ENCODE measurements around the gene TMEM259. TPM values are rescaled to one million over a fixed set of nuclear protein-coding genes. Genes with fewer than 3 reads are reported as not detected.

Gene TMEM259
- total RNA-seq, 3 donors from 2014 or later: 112 to 156 (median 153) TPM

GRCh38 chr19:973726-974563 lies 47.0 kb downstream of the TMEM259 start:
- H3K9me3 ChIP-seq: peaks cover 6% of the 10 kb centered on the region in 2 donors
- no peak overlapping the region for H3K27ac ChIP-seq
- H3K4me3 ChIP-seq: no peak overlapping the region
- DNase-seq (ENCODE audit: low spot score in 2 of 2): no peak
- H3K27me3 ChIP-seq: no peaks in the 10 kb centered on the region
- peaks cover 3% of the 10 kb centered on the region for H3K36me3 ChIP-seq
- intact Hi-C loops (cut with DNase I; ENCODE audit: low total_unique reads): no loop called here
- TF ChIP-seq CTCF (IDR thresholded peaks at IDR 0.05) (no peak), POLR2A (IDR thresholded peaks at IDR 0.05) (no peak), POLR2AphosphoS5 (IDR thresholded peaks at IDR 0.05) (no peak)
- H3K4me1 ChIP-seq: no peaks in the 10 kb centered on the region

- Histone ChIP-seq H3K36me3 (peaks cover 3% of the 10 kb centered on the region), H3K27me3 (no peaks in the 10 kb centered on the region), H3K9me3 (peaks cover 6% of the 10 kb centered on the region in 2 donors), H3K4me1 (no peaks in the 10 kb centered on the region), H3K27ac (no peak overlapping the region), H3K4me3 (no peak overlapping the region)
- DNase-seq (ENCODE audit: low spot score in 2 of 2): no peak
- intact Hi-C loops (cut with DNase I; ENCODE audit: low total_unique reads): no loop called here
- TF ChIP-seq CTCF (IDR thresholded peaks at IDR 0.05): no peak
- TF ChIP-seq POLR2AphosphoS5 (IDR thresholded peaks at IDR 0.05): no peak
- no peak for TF ChIP-seq POLR2A (IDR thresholded peaks at IDR 0.05)
These were observed 48.6 kb downstream of the TMEM259 start for GRCh38 chr19:972281-972680.

GRCh38 chr19:971795-972194 lies 49.1 kb downstream of the TMEM259 start:
- no peak for DNase-seq (ENCODE audit: low spot score in 2 of 2)
- no peak overlapping the region for H3K27ac ChIP-seq
- TF ChIP-seq POLR2A (IDR thresholded peaks at IDR 0.05) (no peak), POLR2AphosphoS5 (IDR thresholded peaks at IDR 0.05) (no peak), CTCF (IDR thresholded peaks at IDR 0.05) (no peak)
- intact Hi-C loops (cut with DNase I; ENCODE audit: low total_unique reads): no loop called here
- H3K27me3 ChIP-seq: no peaks in the 10 kb centered on the region
- no peaks in the 10 kb centered on the region for H3K4me1 ChIP-seq
- H3K9me3 ChIP-seq: peaks cover 6% of the 10 kb centered on the region in 2 donors
- H3K36me3 ChIP-seq: peaks cover 3% of the 10 kb centered on the region
- no peak overlapping the region for H3K4me3 ChIP-seq

- DNase-seq (ENCODE audit: low spot score in 2 of 2): no peak
- TF ChIP-seq POLR2AphosphoS5 (IDR thresholded peaks at IDR 0.05) (no peak), CTCF (IDR thresholded peaks at IDR 0.05) (peak in 2 of 3 donors; percentile 27 to 45), POLR2A (IDR thresholded peaks at IDR 0.05) (no peak)
- H3K4me1 ChIP-seq: no peaks in the 10 kb centered on the region
- no peak overlapping the region for H3K4me3 ChIP-seq
- H3K36me3 ChIP-seq: peaks cover 3% of the 10 kb centered on the region
- H3K9me3 ChIP-seq: peaks cover 6% of the 10 kb centered on the region in 2 donors
- no peak overlapping the region for H3K27ac ChIP-seq
- no peaks in the 10 kb centered on the region for H3K27me3 ChIP-seq
- intact Hi-C loops (cut with DNase I; ENCODE audit: low total_unique reads): no loop called here
These were observed 50.2 kb downstream of the TMEM259 start for GRCh38 chr19:970695-971094.

- H3K4me3 ChIP-seq: no peak overlapping the region
- H3K36me3 ChIP-seq: no peaks in the 10 kb centered on the region
- peaks cover 6% of the 10 kb centered on the region in 2 donors for H3K9me3 ChIP-seq
- no peaks in the 10 kb centered on the region for H3K4me1 ChIP-seq
- no peaks in the 10 kb centered on the region for H3K27me3 ChIP-seq
- intact Hi-C loops (cut with DNase I; ENCODE audit: low total_unique reads): no loop called here
- TF ChIP-seq POLR2AphosphoS5 (IDR thresholded peaks at IDR 0.05) (no peak), POLR2A (IDR thresholded peaks at IDR 0.05) (no peak), CTCF (IDR thresholded peaks at IDR 0.05) (no peak)
- DNase-seq (ENCODE audit: low spot score in 2 of 2): no peak
- no peak overlapping the region for H3K27ac ChIP-seq
These were observed 54.3 kb downstream of the TMEM259 start for GRCh38 chr19:966485-967088.
